Left lung (tissue), 10 donors: ENCODE results near the gene UBAC2. TPM values are rescaled to one million over a fixed set of nuclear protein-coding genes. Genes with fewer than 3 reads are reported as not detected.
A peak's percentile ranks its signal among the peaks of the same experiment; 100 is the strongest.

ENCODE experiments used
- ATAC-seq: fragments of 200-7000 bp; cut with Tn5 transposase; one replicate; pipeline ENCODE4 v1.9.1; 2020; ENCODE audit warnings: moderate library complexity
- DNase-seq, 4 donors: peaks; one replicate each; pipeline ENCODE4 v3.0.0-alpha.2; 2013 to 2020
- H3K27ac ChIP-seq, 2 donors: fragments of 200-600 bp; sonication (generic) in 1 of 2; one replicate each; pipeline versions ENCODE4 v1.5.0 to v1.8.0; 2020 to 2021
- H3K27me3 ChIP-seq, 2 donors: fragments of 200-600 bp; sonication (generic) in 1 of 2; one replicate each; pipeline versions ENCODE4 v1.5.0 to v1.8.0; 2020 to 2021
- H3K36me3 ChIP-seq, 2 donors: fragments of 200-600 bp; sonication (generic) in 1 of 2; one replicate each; pipeline versions ENCODE4 v1.5.0 to v1.8.0; 2020 to 2021
- H3K4me1 ChIP-seq, 2 donors: fragments of 200-600 bp; one replicate each; pipeline ENCODE4 v1.8.0; 2021
- H3K4me3 ChIP-seq, 2 donors: fragments of 200-600 bp; sonication (generic) in 1 of 2; one replicate each; pipeline versions ENCODE4 v1.5.0 to v1.8.0; 2020 to 2021; ENCODE audit warnings: mild to moderate bottlenecking in 1 of 2
- H3K9me3 ChIP-seq, 2 donors: fragments of 200-600 bp; sonication (generic) in 1 of 2; one replicate each; pipeline versions ENCODE4 v1.5.0 to v1.8.0; 2020 to 2021
- CTCF ChIP-seq, 2 donors: fragments of 200-600 bp; sonication (generic) in 1 of 2; IDR thresholded peaks; one replicate each; pipeline versions ENCODE4 v1.5.0 to v1.8.0; 2021; ENCODE audit warnings: antibody characterized with exemption in 2 of 2
- intact Hi-C, 2 donors: fragments of 100-400 bp; cut with DNase I; formaldehyde crosslinking; loops; one replicate each; pipeline versions ENCODE4 v1.11.2 to v1.14.2; 2022
- polyA plus RNA-seq, 6 donors: library from polyadenylated mRNA; unstranded; fragments of 120-200 nt; gene quantifications; one replicate each; pipeline ENCODE4 v1.2.1, GENCODE V29; 2013; ENCODE audit not compliant: insufficient read length in 6 of 6
- total RNA-seq, 2 donors: library from RNA; stranded (reverse); fragmentation: NEBNext Ultra II Directional; extraction: Animal tissue kit (Norgen Biotek cat#: 25700); gene quantifications; one replicate each; pipeline ENCODE4 v1.2.1, GENCODE V29; 2021
- donor health status: DM: no; HTN: yes; CAD: no.
- donor health status: DM: no; HTN: no; CAD: no.

Gene UBAC2
- total and polyA plus RNA-seq, 8 donors = 56.1 to 71.6 (median 66.4) TPM

DNA sequence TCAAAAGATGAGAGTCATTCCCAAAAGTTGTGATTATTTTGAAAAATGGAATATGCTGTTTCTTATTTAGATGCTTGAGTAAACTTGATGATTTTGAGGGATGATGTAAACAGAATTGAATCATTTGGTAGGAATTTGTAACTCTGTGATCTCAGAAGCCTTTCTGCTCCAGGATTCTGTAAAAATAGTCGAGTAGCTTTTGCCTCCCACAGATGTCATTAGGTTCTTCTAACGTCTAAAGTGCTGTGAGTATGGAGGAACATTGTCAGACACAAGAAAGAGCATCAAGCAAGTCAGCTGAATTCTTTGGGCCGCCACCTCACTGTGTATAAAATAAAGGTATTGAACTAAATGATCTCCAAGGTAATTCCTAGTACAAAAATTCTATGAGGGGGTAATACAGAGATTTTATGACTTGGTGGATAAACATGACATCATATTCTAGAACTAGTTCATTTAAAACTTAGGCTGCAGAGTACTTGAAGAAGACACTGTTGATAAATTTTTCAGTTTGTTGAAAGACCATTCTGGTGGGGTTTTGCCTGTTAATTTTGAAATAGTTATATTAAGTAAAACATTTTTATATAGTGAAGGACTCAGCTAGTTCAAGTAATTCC is 107.9 kb downstream of the UBAC2 start:
- ATAC-seq = no peak
- Histone ChIP-seq H3K4me1 (peaks cover 0 to 69% of the 10 kb centered on the region in 2 donors), H3K9me3 (no peaks in the 10 kb centered on the region), H3K36me3 (no peaks in the 10 kb centered on the region), H3K27ac (peak overlapping the region in 1 of 2 donors; percentile 69), H3K4me3 (no peak overlapping the region), H3K27me3 (no peaks in the 10 kb centered on the region)
- intact Hi-C loops = no loop called here
- no peak for DNase-seq
- TF ChIP-seq CTCF (IDR thresholded peaks at IDR 0.05) = no peak

GRCh38 chr13:99310382-99311031 is 109.9 kb downstream of the UBAC2 start:
- Histone ChIP-seq H3K27ac (peak overlapping the region; percentile 24 to 27), H3K36me3 (no peaks in the 10 kb centered on the region), H3K4me3 (no peak overlapping the region), H3K9me3 (no peaks in the 10 kb centered on the region), H3K4me1 (peaks cover 0 to 81% of the 10 kb centered on the region in 2 donors), H3K27me3 (no peaks in the 10 kb centered on the region)
- no peak for TF ChIP-seq CTCF (IDR thresholded peaks at IDR 0.05)
- ATAC-seq = no peak
- no peak for DNase-seq
- intact Hi-C loops = no loop called here

DNA sequence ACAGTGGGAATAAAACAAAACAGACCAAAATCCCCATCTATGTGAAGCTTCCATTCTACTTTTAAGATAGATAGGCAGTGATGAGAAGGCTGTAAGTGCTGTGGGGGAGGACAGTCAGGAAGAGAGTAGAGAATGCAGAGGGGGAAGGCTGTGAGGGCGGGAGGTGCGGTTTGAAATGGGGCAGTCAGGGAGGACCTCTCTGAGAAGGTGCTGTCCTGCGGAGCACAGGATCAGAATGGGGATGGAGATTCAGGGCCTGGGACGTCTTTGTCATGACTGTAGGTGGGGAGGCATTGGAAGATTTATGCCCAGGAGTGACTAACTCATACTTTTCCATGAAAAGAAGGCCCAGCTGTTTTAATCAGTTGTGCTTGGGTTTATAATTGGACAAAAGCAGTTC is 110.5 kb downstream of the UBAC2 start:
- intact Hi-C loops = no loop called here

DNA sequence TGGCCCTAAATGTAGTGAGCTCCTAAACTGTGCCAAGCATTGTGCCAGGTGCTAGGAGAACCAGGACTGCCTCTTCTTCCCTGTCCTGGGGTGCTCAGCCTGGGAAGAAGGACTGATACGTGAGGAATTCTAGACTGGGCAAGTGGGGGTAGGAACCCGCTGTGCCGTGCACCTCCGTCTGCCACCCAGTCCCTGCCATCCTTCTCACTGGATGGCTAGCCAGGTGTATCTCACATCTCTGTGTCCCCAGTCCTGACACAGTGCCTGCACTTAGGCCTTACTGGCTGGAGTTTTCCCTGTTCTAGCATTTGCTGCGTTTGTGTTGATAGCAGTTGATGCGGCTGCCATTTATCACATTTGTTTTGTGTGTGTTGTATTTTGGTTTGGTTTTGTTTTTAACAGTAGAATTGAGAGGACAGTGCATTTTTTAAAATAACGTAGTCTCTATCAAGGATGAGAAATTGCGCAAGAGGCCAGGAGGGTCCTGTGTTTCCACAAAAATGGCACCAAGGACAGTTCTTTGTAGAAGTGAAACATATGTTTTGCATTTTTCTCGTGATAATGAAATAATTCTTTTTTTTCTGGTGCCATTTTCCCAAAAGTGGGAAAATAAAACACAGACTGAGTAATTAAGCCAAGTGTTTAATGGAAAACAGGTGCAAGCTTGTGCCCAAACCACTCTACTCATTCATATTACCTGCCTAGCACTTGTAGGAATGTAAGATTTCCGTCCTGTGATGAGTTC is 111.3 kb downstream of the UBAC2 start:
- H3K27me3 ChIP-seq = no peaks in the 10 kb centered on the region
- no peak for TF ChIP-seq CTCF (IDR thresholded peaks at IDR 0.05)
- H3K4me3 ChIP-seq = no peak overlapping the region
- intact Hi-C loops = no loop called here
- ATAC-seq (no peak), DNase-seq (no peak)
- H3K9me3 ChIP-seq = no peaks in the 10 kb centered on the region
- H3K36me3 ChIP-seq = no peaks in the 10 kb centered on the region
- H3K4me1 ChIP-seq = peaks cover 0 to 84% of the 10 kb centered on the region in 2 donors
- H3K27ac ChIP-seq = peak overlapping the region; percentile 52 to 67

More for the DNA sequence above, 110.5 kb downstream of the UBAC2 start:
- peaks cover 0 to 84% of the 10 kb centered on the region in 2 donors for H3K4me1 ChIP-seq
- no peaks in the 10 kb centered on the region for H3K27me3 ChIP-seq
- H3K4me3 ChIP-seq = no peak overlapping the region
- no peaks in the 10 kb centered on the region for H3K9me3 ChIP-seq
- TF ChIP-seq CTCF (IDR thresholded peaks at IDR 0.05) = no peak
- H3K27ac ChIP-seq = peak overlapping the region in 1 of 2 donors; percentile 24
- ATAC-seq (no peak), DNase-seq (no peak)
- H3K36me3 ChIP-seq = no peaks in the 10 kb centered on the region

GRCh38 chr13:99312493-99312883 is 111.8 kb downstream of the UBAC2 start:
- TF ChIP-seq CTCF (IDR thresholded peaks at IDR 0.05) = no peak
- peaks cover 0 to 79% of the 10 kb centered on the region in 2 donors for H3K4me1 ChIP-seq
- H3K4me3 ChIP-seq = no peak overlapping the region
- no peaks in the 10 kb centered on the region for H3K9me3 ChIP-seq
- intact Hi-C loops = no loop called here
- ATAC-seq (peak; percentile 53), DNase-seq (peak in 2 of 4 donors; percentile 65 to 82)
- no peaks in the 10 kb centered on the region for H3K36me3 ChIP-seq
- no peaks in the 10 kb centered on the region for H3K27me3 ChIP-seq
- H3K27ac ChIP-seq = peak overlapping the region; percentile 52 to 67
